ENCODE results near the gene MYL7. TPM values are rescaled to one million over a fixed set of nuclear protein-coding genes. Genes with fewer than 3 reads are reported as not detected.
"Not testable (repeated sequence)": the region's sequence is repeated elsewhere in the genome, so short reads cannot be mapped to it uniquely, and the experiment has no call there.

Gene MYL7
- total RNA-seq, 2 experiments from 2014 or later = not detected

DNA sequence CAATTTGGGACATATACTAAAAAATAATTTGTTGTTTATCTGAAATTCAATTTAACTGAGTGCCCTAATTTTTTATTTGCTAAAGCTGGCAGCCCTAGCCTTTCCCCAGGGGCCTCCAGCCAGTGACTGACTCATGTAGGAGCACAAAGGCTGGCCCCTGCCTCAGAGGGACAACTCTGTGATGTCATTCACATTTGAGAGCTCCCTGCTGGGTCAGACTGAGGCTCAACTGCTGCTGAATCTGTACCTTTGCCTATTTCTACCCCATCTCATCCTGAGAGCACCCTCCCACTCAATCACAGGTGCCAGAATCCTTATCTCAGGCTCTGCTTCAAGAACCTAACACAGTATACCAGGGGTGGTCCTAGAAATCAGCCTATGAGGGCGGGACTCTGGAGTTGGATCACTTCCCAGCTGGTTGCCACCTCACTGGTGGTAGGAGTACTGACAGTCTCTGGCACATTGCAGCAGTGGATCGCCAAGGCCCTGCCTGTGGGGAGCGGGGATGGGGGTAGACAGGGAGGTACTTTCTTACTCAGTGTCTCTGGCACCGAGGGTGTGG, 36.5 kb upstream of the MYL7 start:
- Mint-ChIP-seq H3K4me1 (no peaks in the 10 kb centered on the region), H3K36me3 (ENCODE audit: low read depth) (no peaks in the 10 kb centered on the region), H3K27ac (no peak overlapping the region), H3K9me3 (peaks cover 6% of the 10 kb centered on the region), H3K27me3 (peaks cover 22% of the 10 kb centered on the region), H3K4me3 (no peak overlapping the region)
- no peak for DNase-seq
- POLR2A ChIA-PET = no interaction called here
- CTCF ChIA-PET = no interaction called here

DNA sequence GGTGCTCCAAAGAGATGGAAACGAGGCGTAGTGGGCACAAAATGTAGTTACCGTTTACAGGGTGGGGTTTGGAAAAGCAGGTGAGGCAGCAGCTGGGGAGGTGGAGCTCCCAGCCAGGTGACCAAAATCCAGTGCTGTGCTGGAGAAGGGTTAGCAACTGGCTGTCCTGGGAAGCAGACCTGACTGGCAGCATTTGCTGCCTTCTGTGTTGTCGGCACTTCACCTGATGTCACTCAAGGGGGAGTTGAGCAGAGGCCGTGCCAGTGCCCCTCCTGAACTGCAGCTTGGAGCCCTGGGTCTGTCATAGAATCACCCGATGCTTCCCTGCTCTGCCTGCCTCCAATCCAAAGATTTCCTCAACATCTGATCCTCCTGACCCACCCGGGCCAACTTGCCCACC, 35.4 kb upstream of the MYL7 start:
- no peaks in the 10 kb centered on the region for H3K9me3 Mint-ChIP-seq
- DNase-seq = no peak
- ChIA-PET CTCF (no interaction called here), POLR2A (no interaction called here)
- no peak overlapping the region for H3K27ac Mint-ChIP-seq
- peaks cover 27% of the 10 kb centered on the region for H3K27me3 Mint-ChIP-seq
- no peaks in the 10 kb centered on the region for H3K36me3 Mint-ChIP-seq (ENCODE audit: low read depth)
- H3K4me3 Mint-ChIP-seq = no peak overlapping the region
- no peaks in the 10 kb centered on the region for H3K4me1 Mint-ChIP-seq

DNA sequence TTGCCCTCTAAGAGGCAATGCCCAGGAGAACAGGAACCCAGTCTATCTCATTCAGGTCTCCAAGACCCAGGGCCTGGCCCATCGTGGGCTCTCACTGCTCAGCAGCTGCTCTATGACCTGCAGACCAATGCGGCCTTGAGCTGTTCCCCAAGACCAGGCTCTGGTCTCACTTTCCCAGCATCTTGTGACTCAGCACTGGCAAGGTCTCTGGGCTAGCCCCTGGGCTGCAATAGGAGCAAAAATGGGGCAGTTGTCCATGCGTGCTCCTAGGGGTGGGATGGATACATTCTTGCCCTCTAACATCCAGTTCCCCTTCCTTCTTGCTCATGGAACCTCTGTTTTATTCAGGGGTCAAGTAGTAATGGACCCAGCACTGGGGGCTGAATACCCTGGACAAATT, 34.6 kb upstream of the MYL7 start:
- POLR2A ChIA-PET = no interaction called here

DNA sequence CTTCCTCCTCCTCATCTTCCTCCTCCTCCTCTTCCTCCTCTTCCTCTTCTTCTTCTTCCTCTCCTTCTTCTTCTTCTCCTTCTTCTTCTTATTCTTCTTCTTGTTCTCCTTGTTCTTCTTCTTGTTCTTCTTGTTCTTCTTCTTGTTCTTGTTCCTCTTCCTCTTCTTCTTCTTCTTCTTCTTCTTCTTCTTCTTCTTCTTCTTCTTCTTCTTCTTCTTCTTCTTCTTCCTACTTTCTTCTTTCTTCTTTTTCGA, 33.5 kb upstream of the MYL7 start:
- H3K9me3 Mint-ChIP-seq; CTCF ChIA-PET; POLR2A ChIA-PET; H3K36me3 Mint-ChIP-seq (ENCODE audit: low read depth); H3K4me1 Mint-ChIP-seq; H3K4me3 Mint-ChIP-seq; H3K27ac Mint-ChIP-seq; DNase-seq: not testable (repeated sequence)
- H3K27me3 Mint-ChIP-seq = peaks cover 29% of the 10 kb centered on the region

More for the DNA sequence above, 34.6 kb upstream of the MYL7 start:
- DNase-seq = no peak
- no peak overlapping the region for H3K27ac Mint-ChIP-seq
- H3K9me3 Mint-ChIP-seq = no peaks in the 10 kb centered on the region
- CTCF ChIA-PET = no interaction called here
- H3K4me1 Mint-ChIP-seq = no peaks in the 10 kb centered on the region
- H3K4me3 Mint-ChIP-seq = no peak overlapping the region
- H3K27me3 Mint-ChIP-seq = peaks cover 24% of the 10 kb centered on the region
- no peaks in the 10 kb centered on the region for H3K36me3 Mint-ChIP-seq (ENCODE audit: low read depth)

DNA sequence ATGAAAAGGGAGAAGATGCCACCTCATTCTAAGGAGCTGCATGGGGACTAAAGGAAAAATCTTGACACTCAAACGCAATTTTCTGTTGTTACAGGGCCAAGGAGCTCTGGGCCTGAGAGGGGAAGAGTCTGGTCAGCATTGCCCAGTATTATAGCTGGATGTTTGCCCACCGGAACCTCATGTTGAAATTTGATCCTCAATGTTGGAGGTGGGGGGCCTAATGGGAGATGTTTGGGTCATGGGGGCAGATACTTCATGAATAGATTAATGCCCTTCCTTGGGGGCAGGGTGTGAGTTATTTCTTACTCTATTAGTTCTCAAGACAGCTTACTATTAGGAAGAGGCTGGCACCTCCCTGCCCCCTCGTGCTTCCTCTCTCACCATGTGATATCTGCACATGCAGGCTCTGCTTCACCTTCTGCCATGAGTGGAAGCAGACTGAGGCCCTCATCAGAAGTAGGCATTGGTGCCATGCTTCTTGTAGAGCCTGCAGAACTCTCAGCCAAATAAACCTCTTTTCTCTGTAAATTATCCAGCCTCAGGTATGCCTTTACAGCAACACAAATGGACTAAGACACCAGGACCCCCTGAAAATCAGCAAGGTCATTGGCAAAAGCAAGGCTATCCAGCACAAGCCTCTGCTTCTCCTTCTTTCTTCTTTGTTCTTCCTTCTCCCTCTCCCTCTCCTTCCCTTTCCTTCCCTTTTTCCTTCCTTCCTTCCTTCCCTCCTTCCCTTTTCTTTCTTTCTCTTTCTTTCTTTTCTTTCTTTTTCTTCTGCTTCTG, 33.0 kb upstream of the MYL7 start:
- CTCF ChIA-PET = no interaction called here

DNA sequence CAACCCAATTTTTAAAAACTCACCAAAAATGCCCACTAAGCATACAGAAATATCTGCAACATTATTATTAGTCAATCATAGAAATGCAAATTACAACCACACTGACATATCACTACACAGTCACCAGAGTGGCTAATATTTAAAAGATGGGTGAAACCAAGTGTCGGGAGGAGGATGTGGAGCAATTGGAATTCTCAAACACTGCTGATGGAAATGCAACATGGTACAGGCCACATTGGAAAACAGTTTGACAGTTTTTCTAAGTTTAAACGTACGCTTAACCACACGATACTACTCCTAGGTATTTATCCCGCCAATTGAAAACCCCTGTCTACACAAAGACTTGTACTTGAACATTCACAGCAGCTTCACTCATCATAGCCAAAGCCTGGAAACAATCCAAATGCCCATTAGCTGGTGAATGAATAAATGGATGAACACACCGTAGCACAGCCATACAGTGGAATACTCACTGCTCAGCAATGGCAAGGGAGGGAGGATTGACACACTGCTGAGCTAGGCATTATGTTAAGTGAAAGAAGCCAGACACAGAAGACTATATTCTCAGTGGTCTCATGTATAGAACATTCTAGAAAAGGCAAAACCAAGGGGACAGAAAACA, 31.8 kb upstream of the MYL7 start:
- no peak overlapping the region for H3K27ac Mint-ChIP-seq
- DNase-seq = no peak
- H3K9me3 Mint-ChIP-seq = no peaks in the 10 kb centered on the region
- H3K36me3 Mint-ChIP-seq (ENCODE audit: low read depth) = no peaks in the 10 kb centered on the region
- POLR2A ChIA-PET = no interaction called here
- peaks cover 4% of the 10 kb centered on the region for H3K4me1 Mint-ChIP-seq
- H3K4me3 Mint-ChIP-seq = no peak overlapping the region
- CTCF ChIA-PET = no interaction called here
- peaks cover 25% of the 10 kb centered on the region for H3K27me3 Mint-ChIP-seq

More for the DNA sequence above, 33.0 kb upstream of the MYL7 start:
- POLR2A ChIA-PET = no interaction called here
- no peak for DNase-seq
- no peak overlapping the region for H3K27ac Mint-ChIP-seq
- peaks cover 25% of the 10 kb centered on the region for H3K27me3 Mint-ChIP-seq
- no peaks in the 10 kb centered on the region for H3K4me1 Mint-ChIP-seq
- H3K36me3 Mint-ChIP-seq (ENCODE audit: low read depth) = no peaks in the 10 kb centered on the region
- H3K4me3 Mint-ChIP-seq = no peak overlapping the region
- no peaks in the 10 kb centered on the region for H3K9me3 Mint-ChIP-seq

DNA sequence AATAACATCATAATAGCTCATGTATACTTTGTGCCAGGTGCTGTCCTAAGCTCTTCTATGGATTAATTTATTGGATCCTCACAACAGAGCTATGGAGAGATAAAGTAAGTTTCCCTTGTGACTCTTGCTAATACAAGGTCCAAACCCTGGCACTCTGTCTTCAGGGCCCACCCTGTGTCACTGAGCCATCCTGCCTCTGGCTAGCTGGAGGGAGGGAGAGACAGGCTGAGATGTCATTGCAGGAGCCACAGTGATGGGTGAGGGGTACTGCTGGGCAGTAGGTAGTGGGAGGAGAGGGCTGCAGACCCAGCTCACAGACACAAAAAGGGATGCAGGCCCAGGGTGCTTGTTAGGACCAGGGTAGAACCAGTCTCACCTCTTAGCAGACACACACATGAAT, 31.2 kb upstream of the MYL7 start:
- POLR2A ChIA-PET = no interaction called here
- H3K4me1 Mint-ChIP-seq = peaks cover 10% of the 10 kb centered on the region
- no peaks in the 10 kb centered on the region for H3K9me3 Mint-ChIP-seq
- H3K27ac Mint-ChIP-seq = no peak overlapping the region
- CTCF ChIA-PET = no interaction called here
- DNase-seq = no peak
- H3K4me3 Mint-ChIP-seq = no peak overlapping the region
- no peaks in the 10 kb centered on the region for H3K36me3 Mint-ChIP-seq (ENCODE audit: low read depth)
- H3K27me3 Mint-ChIP-seq = peaks cover 27% of the 10 kb centered on the region

DNA sequence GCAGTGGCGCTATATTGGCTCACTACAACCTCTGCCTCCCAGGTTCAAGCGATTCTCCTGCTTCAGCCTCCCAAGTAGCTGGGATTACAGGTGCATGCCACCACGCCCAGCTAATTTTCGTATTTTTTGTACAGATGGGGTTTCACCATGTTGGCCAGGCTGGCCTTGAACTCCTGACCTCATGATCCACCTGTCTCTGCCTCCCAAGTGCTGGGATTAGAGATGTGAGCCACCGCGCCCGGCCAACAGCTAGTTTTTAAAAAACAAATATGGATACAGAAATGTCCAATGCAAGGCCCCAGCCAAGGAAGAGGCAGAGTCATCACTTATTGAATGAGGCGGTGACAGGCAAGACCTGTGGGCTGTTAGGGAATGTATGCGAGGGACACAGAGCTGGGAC, 30.8 kb upstream of the MYL7 start:
- H3K4me3 Mint-ChIP-seq; H3K27ac Mint-ChIP-seq; H3K36me3 Mint-ChIP-seq (ENCODE audit: low read depth); CTCF ChIA-PET; DNase-seq; H3K9me3 Mint-ChIP-seq; POLR2A ChIA-PET: not testable (repeated sequence)
- peaks cover 10% of the 10 kb centered on the region for H3K4me1 Mint-ChIP-seq
- H3K27me3 Mint-ChIP-seq = peaks cover 27% of the 10 kb centered on the region

DNA sequence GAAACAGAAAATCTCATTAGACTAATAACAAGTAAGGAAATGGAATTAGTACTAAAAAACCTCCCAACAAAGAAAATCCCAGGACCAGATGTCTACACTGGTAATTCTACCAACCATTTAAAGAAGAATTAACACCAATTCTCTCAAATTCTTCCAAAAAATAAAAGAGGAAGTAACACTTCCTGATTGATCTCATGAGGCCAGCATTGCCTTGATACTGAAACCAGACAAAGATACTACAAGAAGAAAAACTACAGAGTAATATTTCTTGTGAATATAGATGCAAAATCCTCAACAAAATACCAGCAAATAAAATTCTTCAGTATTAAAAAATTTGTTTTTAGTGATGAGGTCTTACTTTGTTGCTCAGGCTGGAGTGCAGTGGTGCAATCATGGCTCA, 26.8 kb upstream of the MYL7 start:
- H3K27ac Mint-ChIP-seq = no peak overlapping the region
- peaks cover 25% of the 10 kb centered on the region for H3K27me3 Mint-ChIP-seq
- CTCF ChIA-PET = no interaction called here
- H3K4me3 Mint-ChIP-seq = no peak overlapping the region
- DNase-seq = no peak
- POLR2A ChIA-PET = no interaction called here
- H3K4me1 Mint-ChIP-seq = peaks cover 10% of the 10 kb centered on the region
- H3K9me3 Mint-ChIP-seq = no peaks in the 10 kb centered on the region
- no peaks in the 10 kb centered on the region for H3K36me3 Mint-ChIP-seq (ENCODE audit: low read depth)

DNA sequence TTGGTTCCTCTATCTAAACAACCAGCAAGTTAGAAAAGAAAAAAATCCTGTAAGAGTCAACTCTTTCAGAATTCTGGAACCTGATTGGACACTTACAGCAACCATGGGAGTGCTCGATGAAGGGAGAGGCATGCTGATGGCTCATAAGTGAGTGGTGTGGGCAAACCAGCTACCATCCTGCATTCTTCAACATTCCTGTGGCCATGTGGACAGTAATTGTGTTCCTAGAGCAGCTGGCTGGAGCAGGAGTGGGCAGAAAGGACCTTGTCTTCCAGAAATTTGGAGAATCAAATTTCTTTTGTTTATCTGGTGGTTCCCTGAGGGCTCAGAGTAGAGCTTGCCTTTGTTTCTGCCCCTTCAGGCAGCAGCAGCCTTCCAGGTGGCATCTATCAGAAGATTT, 22.5 kb upstream of the MYL7 start:
- Mint-ChIP-seq H3K27me3 (peaks cover 19% of the 10 kb centered on the region), H3K27ac (no peak overlapping the region), H3K4me3 (no peak overlapping the region), H3K4me1 (peaks cover 7% of the 10 kb centered on the region), H3K9me3 (no peaks in the 10 kb centered on the region), H3K36me3 (ENCODE audit: low read depth) (no peaks in the 10 kb centered on the region)
- ChIA-PET CTCF (no interaction called here), POLR2A (no interaction called here)
- DNase-seq = no peak

DNA sequence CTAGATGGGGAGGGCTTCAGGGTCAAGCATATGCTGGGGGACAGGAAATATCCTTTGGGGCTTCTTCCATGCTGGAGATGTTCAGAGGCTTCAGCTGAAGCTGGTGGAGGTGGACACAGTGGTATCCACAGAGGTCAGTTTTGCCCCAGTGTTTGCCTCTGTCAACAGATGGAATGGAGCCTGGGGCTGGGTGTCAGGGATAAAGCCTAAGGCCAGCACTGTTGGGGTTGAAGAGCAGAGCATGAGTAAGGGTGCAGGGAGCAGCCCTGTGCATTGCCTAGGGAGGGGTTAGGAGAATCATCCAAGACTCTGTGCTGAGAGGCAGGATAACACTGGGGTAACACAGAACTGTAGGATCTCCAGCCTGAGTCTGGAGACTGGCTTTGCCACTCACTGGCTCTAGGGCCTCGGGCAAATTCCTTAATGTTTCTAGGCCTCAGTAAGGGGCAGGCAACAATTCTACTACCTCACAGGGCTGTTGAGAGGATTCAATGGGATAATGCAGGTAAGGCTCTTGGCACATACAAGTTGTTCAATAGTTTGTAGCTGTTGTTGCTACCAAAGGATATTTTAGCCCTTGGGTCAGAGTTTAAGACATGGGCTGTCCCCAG, 21.8 kb upstream of the MYL7 start:
- CTCF ChIA-PET = no interaction called here
- Mint-ChIP-seq H3K9me3 (no peaks in the 10 kb centered on the region), H3K4me3 (no peak overlapping the region), H3K27ac (no peak overlapping the region), H3K36me3 (ENCODE audit: low read depth) (no peaks in the 10 kb centered on the region), H3K4me1 (peaks cover 6% of the 10 kb centered on the region), H3K27me3 (peaks cover 19% of the 10 kb centered on the region)
- POLR2A ChIA-PET = no interaction called here
- no peak for DNase-seq

DNA sequence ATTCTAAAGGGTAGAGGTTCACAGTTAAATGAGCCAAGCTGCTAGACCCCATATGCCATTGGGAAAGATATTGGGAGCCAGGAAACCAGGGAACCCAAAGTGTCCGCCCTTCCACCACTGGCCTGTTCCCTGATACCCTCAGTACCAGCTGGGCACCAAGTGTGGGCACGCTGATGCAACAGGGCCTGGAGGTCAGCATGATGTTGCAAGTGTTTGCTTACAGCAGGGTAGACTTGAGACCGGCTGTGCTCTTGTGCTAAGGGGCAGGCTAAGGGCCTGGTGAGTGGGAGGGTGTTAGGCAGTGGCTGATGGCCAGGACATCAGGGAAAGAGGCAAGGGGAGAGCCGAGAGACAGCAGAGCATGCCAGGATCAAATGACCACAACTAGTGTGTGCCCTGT, 21.0 kb upstream of the MYL7 start:
- POLR2A ChIA-PET = no interaction called here
- no peaks in the 10 kb centered on the region for H3K4me1 Mint-ChIP-seq
- H3K4me3 Mint-ChIP-seq = no peak overlapping the region
- H3K36me3 Mint-ChIP-seq (ENCODE audit: low read depth) = no peaks in the 10 kb centered on the region
- H3K27ac Mint-ChIP-seq = no peak overlapping the region
- CTCF ChIA-PET = no interaction called here
- H3K9me3 Mint-ChIP-seq = no peaks in the 10 kb centered on the region
- peaks cover 17% of the 10 kb centered on the region for H3K27me3 Mint-ChIP-seq
- no peak for DNase-seq

DNA sequence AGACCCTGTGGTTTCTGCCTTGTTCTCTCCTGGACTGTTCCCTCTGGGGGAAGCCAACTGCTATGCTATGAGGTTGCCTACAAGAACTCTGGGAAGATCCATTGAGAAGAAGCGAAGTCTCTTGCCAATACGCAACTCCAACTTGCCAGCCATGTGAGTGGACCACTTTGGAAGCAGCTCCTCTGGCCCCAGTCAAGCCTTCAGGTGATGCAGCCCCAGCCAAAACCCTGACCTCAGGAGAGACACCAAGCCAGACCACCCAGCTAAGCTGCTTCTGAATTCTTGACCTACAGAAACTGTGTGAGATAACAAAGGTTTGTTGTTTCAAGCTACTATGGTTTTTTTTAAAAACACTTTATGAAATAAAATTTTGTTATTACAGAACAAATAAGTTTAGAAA, 20.2 kb upstream of the MYL7 start:
- ChIA-PET POLR2A (interaction anchor here (1.3 kb wide), 1 partner anchor 93 kb away, joined by 4 read pairs; no protein-coding TSS in a partner anchor), CTCF (no interaction called here)
- H3K27me3 Mint-ChIP-seq = peaks cover 17% of the 10 kb centered on the region
- no peak overlapping the region for H3K27ac Mint-ChIP-seq
- no peak for DNase-seq
- no peak overlapping the region for H3K4me3 Mint-ChIP-seq
- H3K4me1 Mint-ChIP-seq = no peaks in the 10 kb centered on the region
- H3K9me3 Mint-ChIP-seq = no peaks in the 10 kb centered on the region
- no peaks in the 10 kb centered on the region for H3K36me3 Mint-ChIP-seq (ENCODE audit: low read depth)

Measured in activated CD4-positive, alpha-beta memory T cell treated with anti-CD3 and anti-CD28 coated beads, Interleukin-2, amount 10 ng/mL, durations not matched to agents 7 days and 5 days (primary cell).